PC-3 (cell line): ENCODE results near the gene GRPEL2.

Source experiments
- CTCF ChIP-seq: fragments of 300-600 bp; sonication (generic); conservative IDR thresholded peaks from 2 replicates; pipeline ENCODE4 v1.5.1; 2017; ENCODE audit warnings: antibody characterized with exemption, low read depth, mild to moderate bottlenecking, low read length
- EZH2 ChIP-seq: fragments of 300-600 bp; sonication (generic); IDR thresholded peaks from one replicate; pipeline ENCODE4 v1.6.1; 2017; ENCODE audit warnings: antibody characterized with exemption, mild to moderate bottlenecking, low read length; ENCODE audit not compliant: unreplicated experiment
- EZH2phosphoT487 ChIP-seq: fragments of 300-600 bp; sonication (generic); IDR thresholded peaks from 2 replicates; pipeline ENCODE4 v1.6.1; 2018; ENCODE audit warnings: mild to moderate bottlenecking, antibody characterized with exemption, low read length, borderline replicate concordance

GRCh38 chr5:149319174-149319573 is 26.1 kb upstream of the GRPEL2 start:
- TF ChIP-seq CTCF (no peak), EZH2 (no peak), EZH2phosphoT487 (no peak)
